ENCODE results near the gene TMEM14A. TPM values are rescaled to one million over a fixed set of nuclear protein-coding genes. Genes with fewer than 3 reads are reported as not detected.

TMEM14A gene
- total and polyA plus RNA-seq, 4 donors = 25.3 to 79.3 (median 31.7) TPM

DNA sequence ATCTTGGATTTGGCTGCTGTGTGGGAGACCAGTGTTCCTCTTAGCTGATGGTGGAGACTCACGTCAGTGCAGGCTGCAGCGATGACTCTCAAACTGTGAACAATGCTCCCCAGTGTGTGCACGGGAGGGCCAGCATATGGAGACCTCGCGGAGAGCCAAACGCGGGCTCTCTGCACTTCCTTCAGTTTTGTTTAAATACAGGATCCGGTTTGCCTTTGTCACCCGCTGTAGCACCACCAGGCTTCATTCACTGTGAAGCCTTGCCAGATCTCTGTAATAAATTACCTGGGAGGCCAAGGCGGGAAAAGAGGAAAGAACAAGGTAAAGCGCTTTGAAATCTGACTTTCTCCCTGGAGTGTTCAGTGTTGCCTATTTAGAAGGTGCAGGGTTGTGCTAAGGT is 30.7 kb upstream of the TMEM14A start:
- H3K4me3 ChIP-seq (ENCODE audit: low read length in 2 of 2) = no peak overlapping the region
- intact Hi-C loops (cut with DNase I) = no loop called here
- H3K27me3 ChIP-seq (ENCODE audit: control insufficient read depth in 1 of 2, insufficient read depth in 2 of 2, low read length in 1 of 2) = no peaks in the 10 kb centered on the region
- H3K27ac ChIP-seq (ENCODE audit: low read depth in 1 of 2, low read length in 2 of 2) = no peak overlapping the region
- no peaks in the 10 kb centered on the region for H3K4me1 ChIP-seq (ENCODE audit: control insufficient read depth in 1 of 2, insufficient read depth in 2 of 2, low read length in 2 of 2)
- no peaks in the 10 kb centered on the region for H3K9me3 ChIP-seq (ENCODE audit: control insufficient read depth, low read length)
- ATAC-seq (ENCODE audit: low FRiP score) = peak; percentile 46
- H3K36me3 ChIP-seq (ENCODE audit: control insufficient read depth in 1 of 2, insufficient read depth in 2 of 2, low read length in 1 of 2) = no peaks in the 10 kb centered on the region
- no peak for DNase-seq
- 28 to 37% methylated on average over 11 of the region's 11 CpGs for WGBS, 2 donors

DNA sequence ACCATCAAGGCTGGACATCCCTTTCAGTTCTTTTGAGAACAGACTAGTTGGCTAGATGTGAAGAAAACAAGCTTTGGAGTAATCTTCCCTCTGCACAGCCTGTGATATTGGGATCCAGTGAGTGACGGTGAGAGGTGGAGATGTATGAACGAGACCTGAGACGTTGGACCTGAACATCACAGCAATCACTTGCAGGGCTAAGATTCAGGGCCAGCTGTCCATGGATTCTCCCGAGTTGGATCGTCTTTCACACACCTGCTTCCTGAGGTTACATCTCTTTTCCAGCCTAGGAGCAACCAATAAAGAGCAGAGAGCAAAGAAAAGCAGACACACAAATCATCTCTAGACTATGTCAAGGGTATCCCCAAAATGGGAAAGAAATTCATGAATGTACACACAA is 30.0 kb upstream of the TMEM14A start:
- ATAC-seq (ENCODE audit: low FRiP score) (no peak), DNase-seq (no peak)
- Histone ChIP-seq H3K9me3 (ENCODE audit: control insufficient read depth, low read length) (no peaks in the 10 kb centered on the region), H3K4me1 (ENCODE audit: control insufficient read depth in 1 of 2, insufficient read depth in 2 of 2, low read length in 2 of 2) (no peaks in the 10 kb centered on the region), H3K27me3 (ENCODE audit: control insufficient read depth in 1 of 2, insufficient read depth in 2 of 2, low read length in 1 of 2) (no peaks in the 10 kb centered on the region), H3K27ac (ENCODE audit: low read depth in 1 of 2, low read length in 2 of 2) (no peak overlapping the region), H3K36me3 (ENCODE audit: control insufficient read depth in 1 of 2, insufficient read depth in 2 of 2, low read length in 1 of 2) (no peaks in the 10 kb centered on the region), H3K4me3 (ENCODE audit: low read length in 2 of 2) (no peak overlapping the region)
- 89 to 90% methylated on average over 5 of the region's 5 CpGs for WGBS, 2 donors
- intact Hi-C loops (cut with DNase I) = no loop called here

DNA sequence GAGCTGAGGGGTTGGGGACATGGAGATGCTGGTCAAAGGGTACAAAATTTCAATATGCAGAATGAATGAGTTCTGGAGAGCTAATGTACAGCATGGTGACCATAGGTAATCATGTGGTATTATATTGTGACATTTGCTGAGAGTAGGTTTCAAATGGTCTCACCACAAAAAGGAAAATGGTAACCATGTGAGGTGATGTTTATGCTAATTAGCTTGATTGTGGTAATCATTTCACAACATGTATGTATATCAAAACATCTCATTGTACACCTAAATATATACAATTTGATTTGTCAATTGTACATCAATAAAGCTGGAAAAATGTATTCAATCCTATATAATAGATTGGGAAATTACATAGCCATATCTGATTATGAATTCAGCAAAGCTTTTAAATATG is 29.5 kb upstream of the TMEM14A start:
- H3K9me3 ChIP-seq (ENCODE audit: control insufficient read depth, low read length) = no peaks in the 10 kb centered on the region
- intact Hi-C loops (cut with DNase I) = no loop called here
- H3K27me3 ChIP-seq (ENCODE audit: control insufficient read depth in 1 of 2, insufficient read depth in 2 of 2, low read length in 1 of 2) = no peaks in the 10 kb centered on the region
- DNase-seq = no peak
- no peaks in the 10 kb centered on the region for H3K4me1 ChIP-seq (ENCODE audit: control insufficient read depth in 1 of 2, insufficient read depth in 2 of 2, low read length in 2 of 2)
- H3K36me3 ChIP-seq (ENCODE audit: control insufficient read depth in 1 of 2, insufficient read depth in 2 of 2, low read length in 1 of 2) = no peaks in the 10 kb centered on the region
- ATAC-seq (ENCODE audit: low FRiP score) = no peak
- H3K27ac ChIP-seq (ENCODE audit: low read depth in 1 of 2, low read length in 2 of 2) = no peak overlapping the region
- H3K4me3 ChIP-seq (ENCODE audit: low read length in 2 of 2) = no peak overlapping the region

DNA sequence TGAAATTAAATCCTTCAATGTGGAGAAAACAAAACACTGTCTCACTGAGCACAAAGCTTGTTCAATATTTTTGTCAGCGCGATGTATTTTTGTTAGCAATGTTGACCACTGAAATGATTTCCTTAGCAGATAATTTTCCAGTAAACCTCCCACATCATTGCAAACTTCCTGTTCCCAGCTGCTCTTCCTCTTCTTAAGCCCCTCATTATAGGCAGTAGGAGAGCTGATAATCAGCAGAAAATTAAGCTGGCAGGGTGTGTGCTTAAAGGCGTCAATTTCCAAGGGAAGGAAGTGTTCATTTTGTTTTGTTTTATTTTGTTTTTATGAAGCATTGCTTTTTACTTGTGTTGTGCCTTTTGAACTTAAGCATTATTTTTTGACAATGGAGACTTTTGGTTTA is 29.1 kb upstream of the TMEM14A start:
- ATAC-seq (ENCODE audit: low FRiP score) = no peak
- Histone ChIP-seq H3K9me3 (ENCODE audit: control insufficient read depth, low read length) (no peaks in the 10 kb centered on the region), H3K4me3 (ENCODE audit: low read length in 2 of 2) (no peak overlapping the region), H3K27me3 (ENCODE audit: control insufficient read depth in 1 of 2, insufficient read depth in 2 of 2, low read length in 1 of 2) (no peaks in the 10 kb centered on the region), H3K27ac (ENCODE audit: low read depth in 1 of 2, low read length in 2 of 2) (no peak overlapping the region), H3K4me1 (ENCODE audit: control insufficient read depth in 1 of 2, insufficient read depth in 2 of 2, low read length in 2 of 2) (no peaks in the 10 kb centered on the region), H3K36me3 (ENCODE audit: control insufficient read depth in 1 of 2, insufficient read depth in 2 of 2, low read length in 1 of 2) (no peaks in the 10 kb centered on the region)
- DNase-seq = no peak
- 79 to 80% methylated on average over 3 of the region's 3 CpGs for WGBS, 2 donors
- intact Hi-C loops (cut with DNase I) = no loop called here

DNA sequence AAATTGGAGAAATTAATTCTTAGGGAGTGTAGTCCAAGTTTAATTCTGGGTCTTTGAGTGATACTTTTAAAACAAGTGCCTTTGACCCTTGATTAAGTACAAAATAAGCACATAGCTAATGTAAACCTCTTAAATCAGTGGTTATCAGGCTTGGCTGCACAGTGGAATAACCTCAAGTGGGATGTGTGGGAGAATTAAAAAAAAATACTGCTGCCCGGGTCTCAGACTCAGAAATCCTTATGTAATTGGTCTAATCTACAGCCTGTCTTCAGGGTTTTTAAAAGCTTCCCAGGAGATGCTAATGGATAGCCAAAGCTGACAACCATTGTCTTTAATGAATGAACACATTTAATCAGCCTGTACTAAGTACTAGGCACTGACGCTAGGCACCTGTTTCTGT is 28.5 kb upstream of the TMEM14A start:
- no peak overlapping the region for H3K4me3 ChIP-seq (ENCODE audit: low read length in 2 of 2)
- no peaks in the 10 kb centered on the region for H3K36me3 ChIP-seq (ENCODE audit: control insufficient read depth in 1 of 2, insufficient read depth in 2 of 2, low read length in 1 of 2)
- no peak for ATAC-seq (ENCODE audit: low FRiP score)
- no peak overlapping the region for H3K27ac ChIP-seq (ENCODE audit: low read depth in 1 of 2, low read length in 2 of 2)
- no peaks in the 10 kb centered on the region for H3K4me1 ChIP-seq (ENCODE audit: control insufficient read depth in 1 of 2, insufficient read depth in 2 of 2, low read length in 2 of 2)
- intact Hi-C loops (cut with DNase I) = no loop called here
- WGBS, 2 donors = 64 to 71% methylated on average over 2 of the region's 2 CpGs
- no peaks in the 10 kb centered on the region for H3K9me3 ChIP-seq (ENCODE audit: control insufficient read depth, low read length)
- DNase-seq = no peak
- H3K27me3 ChIP-seq (ENCODE audit: control insufficient read depth in 1 of 2, insufficient read depth in 2 of 2, low read length in 1 of 2) = no peaks in the 10 kb centered on the region

DNA sequence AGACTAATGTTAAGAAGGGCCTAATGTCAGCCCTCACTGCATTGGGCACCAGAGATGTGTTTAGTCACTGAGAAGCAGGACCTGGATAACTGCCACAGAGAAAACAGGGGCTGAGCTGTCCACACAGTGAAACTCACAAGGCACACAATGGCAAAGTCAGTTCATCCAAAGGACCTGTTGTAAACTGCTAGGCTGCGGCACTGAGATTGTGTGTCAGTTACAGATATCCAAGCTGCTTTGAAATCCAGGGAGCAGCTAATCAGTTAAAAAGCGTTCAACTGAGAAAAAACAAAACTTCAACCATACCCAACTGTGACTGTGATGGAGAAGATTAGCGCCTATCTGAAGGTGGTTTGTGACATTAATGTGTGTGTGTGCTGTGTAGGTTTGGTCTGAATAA is 27.8 kb upstream of the TMEM14A start:
- no peak overlapping the region for H3K4me3 ChIP-seq (ENCODE audit: low read length in 2 of 2)
- 87 to 92% methylated on average over 3 of the region's 3 CpGs for WGBS, 2 donors
- ATAC-seq (ENCODE audit: low FRiP score) (no peak), DNase-seq (no peak)
- intact Hi-C loops (cut with DNase I) = no loop called here
- H3K4me1 ChIP-seq (ENCODE audit: control insufficient read depth in 1 of 2, insufficient read depth in 2 of 2, low read length in 2 of 2) = no peaks in the 10 kb centered on the region
- no peak overlapping the region for H3K27ac ChIP-seq (ENCODE audit: low read depth in 1 of 2, low read length in 2 of 2)
- H3K9me3 ChIP-seq (ENCODE audit: control insufficient read depth, low read length) = no peaks in the 10 kb centered on the region
- no peaks in the 10 kb centered on the region for H3K27me3 ChIP-seq (ENCODE audit: control insufficient read depth in 1 of 2, insufficient read depth in 2 of 2, low read length in 1 of 2)
- no peaks in the 10 kb centered on the region for H3K36me3 ChIP-seq (ENCODE audit: control insufficient read depth in 1 of 2, insufficient read depth in 2 of 2, low read length in 1 of 2)

DNA sequence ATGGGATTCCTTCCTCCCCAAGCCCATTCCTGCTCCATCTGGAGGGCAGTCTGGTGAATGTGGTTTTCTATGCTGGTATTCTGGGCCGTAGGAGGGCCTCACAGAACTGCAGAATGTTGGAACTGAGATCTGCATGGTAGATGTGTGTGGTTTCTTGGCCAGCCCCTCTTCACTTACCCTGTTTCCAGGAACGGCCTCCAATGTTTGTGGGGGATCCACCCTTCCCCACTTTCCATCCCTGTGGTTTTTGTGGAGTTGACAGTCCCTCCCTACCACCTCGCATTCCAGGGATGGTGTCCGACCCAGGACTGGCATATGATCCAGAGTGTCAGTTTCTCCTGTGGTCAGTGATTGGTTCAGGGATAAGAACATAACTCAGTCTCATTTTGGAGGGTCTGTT is 26.7 kb upstream of the TMEM14A start:
- Histone ChIP-seq H3K36me3 (ENCODE audit: control insufficient read depth in 1 of 2, insufficient read depth in 2 of 2, low read length in 1 of 2) (no peaks in the 10 kb centered on the region), H3K27ac (ENCODE audit: low read depth in 1 of 2, low read length in 2 of 2) (no peak overlapping the region), H3K27me3 (ENCODE audit: control insufficient read depth in 1 of 2, insufficient read depth in 2 of 2, low read length in 1 of 2) (no peaks in the 10 kb centered on the region), H3K9me3 (ENCODE audit: control insufficient read depth, low read length) (no peaks in the 10 kb centered on the region), H3K4me1 (ENCODE audit: control insufficient read depth in 1 of 2, insufficient read depth in 2 of 2, low read length in 2 of 2) (no peaks in the 10 kb centered on the region), H3K4me3 (ENCODE audit: low read length in 2 of 2) (no peak overlapping the region)
- DNase-seq (no peak), ATAC-seq (ENCODE audit: low FRiP score) (no peak)
- intact Hi-C loops (cut with DNase I) = no loop called here
- 83 to 85% methylated on average over 4 of the region's 4 CpGs for WGBS, 2 donors

DNA sequence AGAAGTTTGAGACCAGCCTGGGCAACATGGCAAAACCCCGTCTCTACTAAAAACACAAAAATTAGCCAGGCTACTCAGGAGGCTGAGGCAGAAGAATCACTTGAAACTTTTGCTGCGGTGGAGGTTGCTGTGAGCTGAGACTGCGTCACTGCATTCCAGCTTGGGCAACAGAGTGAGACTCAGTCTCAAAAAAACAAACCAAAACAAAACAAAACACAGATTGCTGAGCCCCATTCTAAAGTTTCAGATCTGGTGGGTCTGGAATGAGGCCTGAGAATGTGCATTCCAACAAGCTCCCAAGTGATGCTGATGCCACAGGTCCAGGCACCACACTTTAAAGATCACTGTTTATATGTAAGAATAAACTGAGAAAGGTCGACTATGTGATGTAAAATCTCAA is 24.9 kb upstream of the TMEM14A start:
- DNase-seq (no peak), ATAC-seq (ENCODE audit: low FRiP score) (no peak)
- intact Hi-C loops (cut with DNase I) = no loop called here
- Histone ChIP-seq H3K9me3 (ENCODE audit: control insufficient read depth, low read length) (no peaks in the 10 kb centered on the region), H3K4me1 (ENCODE audit: control insufficient read depth in 1 of 2, insufficient read depth in 2 of 2, low read length in 2 of 2) (no peaks in the 10 kb centered on the region), H3K27ac (ENCODE audit: low read depth in 1 of 2, low read length in 2 of 2) (no peak overlapping the region), H3K36me3 (ENCODE audit: control insufficient read depth in 1 of 2, insufficient read depth in 2 of 2, low read length in 1 of 2) (no peaks in the 10 kb centered on the region), H3K4me3 (ENCODE audit: low read length in 2 of 2) (no peak overlapping the region), H3K27me3 (ENCODE audit: control insufficient read depth in 1 of 2, insufficient read depth in 2 of 2, low read length in 1 of 2) (no peaks in the 10 kb centered on the region)
- WGBS, 2 donors = 87 to 89% methylated on average over 4 of the region's 4 CpGs

DNA sequence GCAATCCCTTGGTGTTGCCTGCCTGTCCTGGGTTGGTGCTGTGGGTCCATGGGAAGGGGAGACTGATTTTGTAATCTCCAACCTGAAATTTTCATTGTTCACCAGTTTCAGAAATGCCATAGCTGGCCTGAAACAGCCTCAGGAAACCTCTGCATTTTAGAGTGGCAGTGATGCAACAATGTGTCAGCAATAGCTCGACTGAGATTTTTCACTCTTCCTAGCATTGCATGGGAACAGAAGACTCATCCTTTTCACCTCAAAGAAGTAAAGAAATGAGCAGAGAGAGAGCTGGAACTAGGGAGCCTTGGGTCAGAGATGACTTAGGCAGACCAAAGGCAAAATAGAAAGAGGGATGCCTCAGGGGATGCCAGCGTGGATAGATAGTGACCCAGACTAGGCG is 23.7 kb upstream of the TMEM14A start:
- intact Hi-C loops (cut with DNase I) = no loop called here
- DNase-seq = no peak
- Histone ChIP-seq H3K9me3 (ENCODE audit: control insufficient read depth, low read length) (no peaks in the 10 kb centered on the region), H3K27me3 (ENCODE audit: control insufficient read depth in 1 of 2, insufficient read depth in 2 of 2, low read length in 1 of 2) (no peaks in the 10 kb centered on the region), H3K4me1 (ENCODE audit: control insufficient read depth in 1 of 2, insufficient read depth in 2 of 2, low read length in 2 of 2) (no peaks in the 10 kb centered on the region), H3K36me3 (ENCODE audit: control insufficient read depth in 1 of 2, insufficient read depth in 2 of 2, low read length in 1 of 2) (no peaks in the 10 kb centered on the region), H3K4me3 (ENCODE audit: low read length in 2 of 2) (no peak overlapping the region), H3K27ac (ENCODE audit: low read depth in 1 of 2, low read length in 2 of 2) (no peak overlapping the region)
- no peak for ATAC-seq (ENCODE audit: low FRiP score)
- 90 to 91% methylated on average over 3 of the region's 3 CpGs for WGBS, 2 donors

Measured in aorta (tissue), 5 donors.